GM12874 (cell line): ENCODE measurements around the gene B3GLCT.

Source experiments
- TF ChIP-seq, protein P1 (sequence below): IDR thresholded peaks from 2 replicates; pipeline ENCODE4 v1.5.1; 2011; ENCODE audit warnings: low read depth, mild to moderate bottlenecking, control low read depth, low read length, moderate library complexity; ENCODE audit not compliant: insufficient read depth

B3GLCT gene

DNA sequence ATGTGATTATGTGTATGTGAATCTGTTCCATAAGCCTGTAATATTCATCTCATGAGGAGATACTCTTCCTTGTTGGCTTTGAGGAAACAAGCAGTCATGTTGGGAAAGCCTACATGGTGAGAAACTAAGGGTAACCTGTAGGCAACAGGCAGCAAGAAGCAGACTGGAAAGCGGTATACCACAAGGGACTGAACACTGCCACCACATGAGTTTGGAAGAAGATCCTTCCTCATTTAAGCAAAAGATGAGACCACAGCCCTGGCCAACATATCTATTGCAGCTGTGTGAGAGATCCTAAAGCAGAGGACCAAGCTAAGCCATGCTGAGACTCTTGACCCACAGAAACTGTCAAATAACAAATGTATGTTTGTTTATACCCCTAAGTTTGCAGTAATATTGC, 134.8 kb downstream of the B3GLCT start:
- TF ChIP-seq, protein P1, sequence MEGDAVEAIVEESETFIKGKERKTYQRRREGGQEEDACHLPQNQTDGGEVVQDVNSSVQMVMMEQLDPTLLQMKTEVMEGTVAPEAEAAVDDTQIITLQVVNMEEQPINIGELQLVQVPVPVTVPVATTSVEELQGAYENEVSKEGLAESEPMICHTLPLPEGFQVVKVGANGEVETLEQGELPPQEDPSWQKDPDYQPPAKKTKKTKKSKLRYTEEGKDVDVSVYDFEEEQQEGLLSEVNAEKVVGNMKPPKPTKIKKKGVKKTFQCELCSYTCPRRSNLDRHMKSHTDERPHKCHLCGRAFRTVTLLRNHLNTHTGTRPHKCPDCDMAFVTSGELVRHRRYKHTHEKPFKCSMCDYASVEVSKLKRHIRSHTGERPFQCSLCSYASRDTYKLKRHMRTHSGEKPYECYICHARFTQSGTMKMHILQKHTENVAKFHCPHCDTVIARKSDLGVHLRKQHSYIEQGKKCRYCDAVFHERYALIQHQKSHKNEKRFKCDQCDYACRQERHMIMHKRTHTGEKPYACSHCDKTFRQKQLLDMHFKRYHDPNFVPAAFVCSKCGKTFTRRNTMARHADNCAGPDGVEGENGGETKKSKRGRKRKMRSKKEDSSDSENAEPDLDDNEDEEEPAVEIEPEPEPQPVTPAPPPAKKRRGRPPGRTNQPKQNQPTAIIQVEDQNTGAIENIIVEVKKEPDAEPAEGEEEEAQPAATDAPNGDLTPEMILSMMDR: no peak

DNA sequence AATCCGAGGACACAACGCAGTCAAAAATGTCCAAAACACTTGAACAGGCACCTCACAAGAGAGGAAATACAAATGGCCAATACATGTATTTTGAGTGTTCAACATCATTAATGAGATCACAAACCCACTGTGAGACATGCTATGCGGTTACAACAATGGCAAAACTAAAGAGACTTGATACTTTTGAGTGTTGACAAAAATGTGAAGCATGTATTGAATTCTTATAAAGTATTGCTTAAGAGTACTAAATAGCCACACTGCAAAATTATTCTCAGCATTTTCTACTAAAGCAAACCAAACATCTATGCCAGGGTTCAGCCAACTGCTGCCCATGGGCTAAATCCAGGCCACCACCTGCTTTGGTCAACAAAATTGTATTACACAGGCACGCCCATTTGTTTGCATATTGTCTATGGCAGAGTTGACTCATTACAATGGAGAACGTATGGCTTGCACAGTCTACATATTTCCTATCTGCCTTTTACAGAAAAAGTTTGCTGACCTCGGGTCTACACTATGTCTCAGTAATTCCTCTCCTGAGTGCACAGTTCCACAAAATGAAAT, 135.3 kb downstream of the B3GLCT start:
- TF ChIP-seq, protein P1: no peak

DNA sequence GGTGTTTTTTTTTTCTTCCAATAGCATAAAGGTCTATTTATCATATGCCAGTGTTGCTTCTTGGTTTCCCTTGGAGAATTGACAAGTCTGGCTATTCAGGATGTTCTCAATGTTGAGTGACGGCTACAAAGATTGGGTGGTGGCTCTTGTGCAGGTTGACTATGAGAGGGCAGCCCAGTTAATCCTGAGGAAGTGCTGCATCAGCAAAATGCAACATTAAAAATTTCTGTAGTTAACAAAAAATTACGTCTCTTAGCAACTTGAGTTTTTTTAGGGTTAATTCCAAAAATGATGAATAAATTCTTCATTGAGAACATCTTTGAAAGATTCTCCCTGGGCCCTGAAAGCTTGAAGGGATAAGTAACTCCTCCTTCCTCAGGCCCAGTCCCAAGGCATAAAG, 147.1 kb downstream of the B3GLCT start:
- TF ChIP-seq, protein P1: no peak

DNA sequence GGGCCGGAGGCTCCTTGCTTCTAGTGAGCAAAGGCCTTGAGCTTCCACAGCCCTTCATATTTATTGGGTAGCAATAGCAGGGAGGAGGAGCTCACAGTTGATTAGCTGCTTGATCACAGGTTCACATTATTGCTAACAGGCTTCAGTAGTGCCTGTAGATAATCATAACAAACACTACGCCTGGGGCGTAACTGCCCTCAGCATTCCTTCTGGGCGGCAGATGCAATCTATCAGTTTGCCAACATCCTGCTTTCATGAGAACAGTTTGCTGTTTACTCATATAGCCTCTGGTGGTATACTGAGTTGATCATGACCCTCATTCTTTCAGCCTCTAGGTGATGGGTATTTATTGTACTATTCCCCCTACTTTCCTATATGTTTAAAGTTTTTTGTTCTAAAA, 149.4 kb downstream of the B3GLCT start:
- TF ChIP-seq, protein P1: no peak

DNA sequence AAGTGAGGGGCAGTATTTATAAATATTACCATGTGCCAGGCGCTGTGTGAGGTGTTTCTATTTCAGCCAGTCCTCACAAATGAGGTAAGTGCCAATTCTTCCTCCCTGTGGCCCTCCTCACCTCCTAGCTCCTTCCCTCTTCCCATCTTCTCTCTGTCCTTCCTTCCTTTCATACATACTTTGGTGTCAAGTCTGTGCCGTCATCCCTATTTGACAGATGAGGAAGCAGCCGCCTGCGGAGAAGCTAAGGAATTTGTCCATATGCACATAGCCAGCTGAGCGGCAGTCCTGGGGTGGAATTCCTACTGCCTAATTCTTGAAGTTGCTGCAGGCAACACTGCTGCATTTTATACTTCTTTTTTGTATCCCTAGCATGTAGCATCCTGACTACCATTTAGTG, 150.8 kb downstream of the B3GLCT start:
- TF ChIP-seq, protein P1: no peak

DNA sequence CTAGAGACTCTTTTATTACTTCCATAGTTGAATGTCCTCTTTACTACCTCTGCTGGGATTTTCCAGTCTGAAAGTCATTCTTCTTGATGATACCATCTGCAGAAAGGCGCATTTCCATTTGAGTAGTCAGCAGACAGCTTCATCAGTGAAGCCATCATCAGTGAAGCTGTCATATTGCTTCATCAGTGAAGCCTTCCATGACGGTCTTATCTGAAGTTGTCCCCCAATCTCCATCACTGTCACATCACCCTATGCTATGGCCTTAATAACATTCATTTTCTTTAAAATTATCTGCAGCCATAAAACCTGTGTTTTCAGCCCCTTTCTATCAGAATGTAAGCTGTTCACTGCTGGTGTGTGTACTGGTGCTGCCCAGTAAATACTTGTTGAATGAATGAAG, 151.6 kb downstream of the B3GLCT start:
- TF ChIP-seq, protein P1: no peak

DNA sequence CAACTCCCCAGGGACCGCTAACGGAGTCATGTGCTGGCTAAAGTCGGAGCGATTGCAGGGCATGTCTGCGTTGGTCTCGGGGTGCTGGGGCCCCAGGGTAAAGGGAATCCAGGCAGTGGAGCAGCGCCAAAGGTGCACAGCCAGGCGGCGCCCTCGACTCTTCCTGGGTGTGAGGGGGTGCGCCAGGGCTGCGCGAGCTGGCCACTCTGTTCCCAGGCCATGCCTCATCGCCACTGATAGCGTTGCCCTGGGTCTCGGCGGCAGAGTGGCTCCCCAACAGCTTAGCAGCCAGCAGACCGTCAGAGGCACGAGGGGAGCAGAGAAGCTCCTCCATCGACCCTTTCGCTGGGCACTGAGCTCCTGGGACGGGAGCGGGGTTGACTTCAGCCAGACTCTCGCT, 152.7 kb downstream of the B3GLCT start:
- TF ChIP-seq, protein P1: no peak
